ENCODE data around the gene INO80B.
"Not testable (repeated sequence)": the region's sequence is repeated elsewhere in the genome, so short reads cannot be mapped to it uniquely, and the experiment has no call there.

INO80B gene

GRCh38 chr2:74482801-74483674 lies 28.2 kb downstream of the INO80B start, which contains the start of the genes CCDC142 and TTC31:
TSS of gene CCDC142 (minus strand) at chr2:74482998. CDS start at chr2:74482837, 161 bp downstream.
TSS of gene TTC31 (plus strand) at chr2:74483081. CDS start at chr2:74483096, 15 bp downstream.
- peak; percentile 95 for DNase-seq

GRCh38 chr2:74483675-74484164 lies 28.8 kb downstream of the INO80B start:
- not testable (repeated sequence) for DNase-seq

- no peak for DNase-seq
These were observed 31.3 kb downstream of the INO80B start for GRCh38 chr2:74486141-74486540.

DNA sequence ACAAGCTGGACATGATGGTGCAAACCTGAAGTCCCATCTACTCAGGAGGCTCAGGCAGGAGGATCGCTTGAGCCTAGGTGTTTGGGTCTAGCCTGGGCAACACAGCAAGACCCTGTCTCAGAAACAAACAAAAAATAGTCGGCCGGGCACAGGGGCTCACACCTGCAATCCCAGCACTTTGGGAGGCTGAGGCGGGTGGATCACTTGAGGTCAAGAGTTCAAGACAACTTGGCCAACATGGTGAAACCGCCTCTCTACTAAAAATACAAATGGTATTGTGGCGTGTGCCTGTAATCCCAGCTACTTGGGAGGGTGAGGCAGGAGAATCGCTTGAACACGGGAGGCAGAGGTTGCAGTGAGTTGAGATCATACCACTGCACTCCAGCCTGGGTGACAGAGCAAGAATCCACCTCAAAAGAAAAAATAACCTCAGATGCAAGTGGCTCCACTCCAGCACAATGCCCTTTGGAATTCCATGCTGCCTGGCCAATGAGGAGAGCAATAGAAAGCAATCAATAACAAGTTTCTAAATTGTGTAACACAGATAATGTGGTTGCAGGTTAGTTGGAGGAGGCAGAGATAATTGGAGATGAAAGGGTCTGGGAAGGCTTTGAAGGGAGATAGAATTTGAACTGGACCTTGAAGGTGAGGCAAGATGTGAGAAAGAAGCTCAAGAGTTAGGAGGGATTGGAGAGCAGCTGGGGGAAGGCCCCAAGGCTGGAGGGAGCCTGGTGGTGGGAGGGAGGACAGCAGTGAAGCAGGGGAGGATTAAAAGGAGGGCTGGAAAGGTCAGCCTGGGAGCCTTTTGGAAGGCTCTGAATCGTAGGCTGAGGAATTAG lies 34.0 kb downstream of the INO80B start:
- no peak for DNase-seq

- DNase-seq = no peak
These were observed 35.0 kb downstream of the INO80B start for GRCh38 chr2:74489906-74490305.

DNA sequence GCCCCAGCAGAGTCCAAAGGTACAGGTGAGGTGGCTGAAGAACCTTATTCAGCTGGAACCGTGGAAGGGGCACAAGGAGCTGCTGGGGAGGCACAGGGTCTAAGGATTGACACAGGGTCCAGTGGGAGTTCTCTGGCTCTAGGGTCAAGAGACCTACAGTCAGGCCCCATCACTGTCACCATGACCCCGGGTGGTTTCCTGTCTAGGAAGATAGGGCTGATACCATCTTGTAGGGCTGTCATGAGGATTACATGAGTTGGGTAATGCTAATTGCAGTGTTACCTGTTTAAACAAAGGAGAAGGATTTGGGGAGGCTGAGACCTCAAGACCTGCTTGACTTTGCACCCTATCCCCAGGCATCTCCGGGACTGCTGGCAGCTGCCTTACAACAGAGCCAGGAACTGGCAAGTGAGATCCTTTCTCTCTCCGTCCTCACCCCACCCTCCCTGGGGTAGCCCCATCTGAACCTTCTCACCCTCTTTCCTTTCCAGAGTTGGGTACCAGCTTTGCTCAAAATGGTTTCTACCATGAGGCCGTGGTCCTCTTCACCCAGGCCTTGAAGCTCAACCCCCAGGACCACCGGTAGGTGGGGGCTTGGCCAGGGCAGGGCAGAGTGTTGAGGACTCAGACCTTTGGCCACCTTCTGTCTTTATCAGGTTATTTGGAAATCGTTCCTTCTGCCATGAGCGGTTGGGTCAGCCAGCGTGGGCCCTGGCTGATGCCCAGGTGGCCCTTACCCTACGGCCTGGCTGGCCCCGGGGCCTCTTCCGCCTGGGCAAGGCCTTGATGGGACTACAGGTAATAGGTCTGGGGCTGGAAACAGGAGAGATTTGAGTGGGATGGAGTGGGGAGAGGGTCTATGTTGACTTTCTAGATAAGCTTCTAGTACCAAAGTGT lies 37.0 kb downstream of the INO80B start:
- DNase-seq = no peak

GRCh38 chr2:74493546-74493945 lies 38.7 kb downstream of the INO80B start:
- no peak for DNase-seq

GRCh38 chr2:74495440-74495839 lies 40.6 kb downstream of the INO80B start:
- no peak for DNase-seq

DNA sequence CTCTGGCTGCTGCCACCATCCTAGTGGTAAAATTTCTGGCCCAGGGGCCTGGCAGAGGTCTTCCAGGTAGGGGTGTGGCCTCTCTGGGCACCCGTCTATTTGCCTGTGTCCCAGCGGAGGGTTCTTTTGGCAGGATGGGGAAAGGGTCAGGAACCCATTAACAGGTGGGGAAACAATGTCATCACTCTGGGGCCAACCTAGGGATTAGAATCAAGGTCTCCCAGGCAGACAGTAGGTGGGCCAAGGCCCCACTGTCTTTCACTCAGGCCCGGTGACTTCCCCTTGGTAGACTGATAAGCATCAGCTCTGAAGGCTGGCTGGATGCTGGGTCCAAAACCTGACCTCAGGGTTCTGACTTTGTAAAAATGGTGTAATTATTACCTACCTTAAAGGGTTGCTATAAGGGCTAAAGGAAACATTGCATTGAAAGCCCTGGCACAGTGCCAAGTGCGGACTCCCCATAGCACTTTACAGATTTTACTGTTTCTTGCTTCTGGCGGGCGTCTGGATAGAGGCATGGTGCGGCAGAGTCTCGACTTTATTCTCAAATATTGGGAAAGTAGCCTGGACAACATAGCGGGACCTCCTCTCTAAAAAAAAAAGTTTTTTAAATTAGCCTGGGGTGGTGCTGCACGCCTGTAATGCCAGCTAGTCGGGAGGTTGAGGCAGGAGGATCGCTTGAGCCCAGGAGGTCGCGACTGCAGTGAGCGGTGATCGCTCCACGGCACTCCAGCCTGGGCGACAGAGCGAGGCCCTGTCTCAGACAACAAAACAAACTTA lies 42.3 kb downstream of the INO80B start:
- no peak for DNase-seq

GRCh38 chr2:74497777-74498499 lies 43.1 kb downstream of the INO80B start:
- DNase-seq = peak; percentile 31

GRCh38 chr2:74498500-74499266 lies 43.8 kb downstream of the INO80B start:
- peak; percentile 70 for DNase-seq

- peak; percentile 46 for DNase-seq
These were observed 44.5 kb downstream of the INO80B start, which contains the start of gene LBX2 for GRCh38 chr2:74499267-74499939. TSS of gene LBX2 (minus strand) at chr2:74499603. CDS start at chr2:74499537, 66 bp downstream.

GRCh38 chr2:74499940-74500577 lies 45.2 kb downstream of the INO80B start:
- no peak for DNase-seq

GRCh38 chr2:74500578-74500946 lies 45.7 kb downstream of the INO80B start:
- DNase-seq = no peak

- no peak for DNase-seq
These were observed 46.6 kb downstream of the INO80B start for GRCh38 chr2:74501335-74502071.

- no peak for DNase-seq
These were observed 47.3 kb downstream of the INO80B start for GRCh38 chr2:74502147-74502719.

- peak; percentile 83 for DNase-seq
These were observed 48.0 kb downstream of the INO80B start for GRCh38 chr2:74502720-74503505.
